ENCODE data around the gene ARHGEF25. TPM values are rescaled to one million over a fixed set of nuclear protein-coding genes. Genes with fewer than 3 reads are reported as not detected.
"Not testable (repeated sequence)": the region's sequence is repeated elsewhere in the genome, so short reads cannot be mapped to it uniquely, and the experiment has no call there.

ARHGEF25 gene
- total RNA-seq, 1 donor = 23.9 TPM

- no peaks in the 10 kb centered on the region for H3K9me3 ChIP-seq (ENCODE audit: low read depth, low read length)
- peaks cover 4% of the 10 kb centered on the region for H3K27me3 ChIP-seq (ENCODE audit: insufficient read depth, low read length)
- H3K4me1 ChIP-seq (ENCODE audit: insufficient read depth, low read length) = no peaks in the 10 kb centered on the region
Measured at GRCh38 chr12:57569858-57570257, 41.4 kb upstream of the ARHGEF25 start.

GRCh38 chr12:57570438-57570837 lies 40.8 kb upstream of the ARHGEF25 start:
- not testable (repeated sequence) for H3K4me3 ChIP-seq (ENCODE audit: insufficient read depth, low read length); H3K9me3 ChIP-seq (ENCODE audit: low read depth, low read length); H4K20me1 ChIP-seq (ENCODE audit: insufficient read depth, low read length); H3K4me1 ChIP-seq (ENCODE audit: insufficient read depth, low read length); H3K27me3 ChIP-seq (ENCODE audit: insufficient read depth, low read length); DNase-seq (ENCODE audit: insufficient read length, low spot score, missing footprints); H2AFZ ChIP-seq (ENCODE audit: low read length); H3K27ac ChIP-seq (ENCODE audit: low read depth, low read length); H3K4me2 ChIP-seq (ENCODE audit: insufficient read depth, low read length); H3K36me3 ChIP-seq (ENCODE audit: insufficient read depth, low read length); H3K79me2 ChIP-seq (ENCODE audit: insufficient read depth, low read length)

More at GRCh38 chr12:57569858-57570257, 41.4 kb upstream of the ARHGEF25 start:
- Histone ChIP-seq H3K36me3 (ENCODE audit: insufficient read depth, low read length) (no peaks in the 10 kb centered on the region), H3K27ac (ENCODE audit: low read depth, low read length) (no peak overlapping the region), H2AFZ (ENCODE audit: low read length) (no peak overlapping the region), H3K4me3 (ENCODE audit: insufficient read depth, low read length) (no peak overlapping the region), H3K4me2 (ENCODE audit: insufficient read depth, low read length) (no peak overlapping the region), H4K20me1 (ENCODE audit: insufficient read depth, low read length) (no peaks in the 10 kb centered on the region), H3K79me2 (ENCODE audit: insufficient read depth, low read length) (no peaks in the 10 kb centered on the region)
- DNase-seq (ENCODE audit: insufficient read length, low spot score, missing footprints) = no peak
- no peak for TF ChIP-seq CTCF (IDR thresholded peaks at IDR 0.05; ENCODE audit: extremely low read depth, low read depth, low read length)

GRCh38 chr12:57571926-57572762 lies 39.1 kb upstream of the ARHGEF25 start:
- no peaks in the 10 kb centered on the region for H3K4me1 ChIP-seq (ENCODE audit: insufficient read depth, low read length)
- no peaks in the 10 kb centered on the region for H4K20me1 ChIP-seq (ENCODE audit: insufficient read depth, low read length)
- no peaks in the 10 kb centered on the region for H3K9me3 ChIP-seq (ENCODE audit: low read depth, low read length)
- H3K27me3 ChIP-seq (ENCODE audit: insufficient read depth, low read length) = peaks cover 4% of the 10 kb centered on the region
- no peak overlapping the region for H2AFZ ChIP-seq (ENCODE audit: low read length)
- no peak overlapping the region for H3K27ac ChIP-seq (ENCODE audit: low read depth, low read length)
- no peak overlapping the region for H3K4me2 ChIP-seq (ENCODE audit: insufficient read depth, low read length)
- no peak for DNase-seq (ENCODE audit: insufficient read length, low spot score, missing footprints)
- no peaks in the 10 kb centered on the region for H3K79me2 ChIP-seq (ENCODE audit: insufficient read depth, low read length)
- H3K4me3 ChIP-seq (ENCODE audit: insufficient read depth, low read length) = no peak overlapping the region
- no peaks in the 10 kb centered on the region for H3K36me3 ChIP-seq (ENCODE audit: insufficient read depth, low read length)
- no peak for TF ChIP-seq CTCF (IDR thresholded peaks at IDR 0.05; ENCODE audit: extremely low read depth, low read depth, low read length)

DNA sequence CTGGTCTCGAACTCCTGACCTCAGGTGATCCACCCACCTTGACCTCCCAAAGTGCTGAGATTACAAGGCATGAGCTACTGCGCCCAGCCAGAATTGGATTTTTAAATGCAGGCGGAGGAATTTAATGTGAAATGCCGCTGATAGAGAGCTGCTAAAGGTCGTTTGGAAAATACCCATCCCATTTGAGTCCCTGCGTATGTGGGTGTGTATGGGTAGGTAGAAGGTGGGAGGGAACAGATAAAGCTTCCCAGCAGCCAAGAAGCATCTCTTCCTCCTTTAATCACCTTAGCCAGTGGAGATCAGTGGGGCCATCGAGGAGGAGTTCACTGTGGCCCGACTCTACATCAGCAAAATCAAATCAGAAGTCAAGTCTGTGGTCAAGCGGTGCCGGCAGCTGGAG lies 36.4 kb upstream of the ARHGEF25 start:
- no peak for TF ChIP-seq CTCF (IDR thresholded peaks at IDR 0.05; ENCODE audit: extremely low read depth, low read depth, low read length)
- Histone ChIP-seq H3K36me3 (ENCODE audit: insufficient read depth, low read length) (no peaks in the 10 kb centered on the region), H3K27me3 (ENCODE audit: insufficient read depth, low read length) (peaks cover 4% of the 10 kb centered on the region), H3K27ac (ENCODE audit: low read depth, low read length) (no peak overlapping the region), H3K79me2 (ENCODE audit: insufficient read depth, low read length) (no peaks in the 10 kb centered on the region), H3K9me3 (ENCODE audit: low read depth, low read length) (no peaks in the 10 kb centered on the region), H4K20me1 (ENCODE audit: insufficient read depth, low read length) (no peaks in the 10 kb centered on the region), H2AFZ (ENCODE audit: low read length) (no peak overlapping the region), H3K4me3 (ENCODE audit: insufficient read depth, low read length) (no peak overlapping the region), H3K4me1 (ENCODE audit: insufficient read depth, low read length) (no peaks in the 10 kb centered on the region), H3K4me2 (ENCODE audit: insufficient read depth, low read length) (no peak overlapping the region)
- DNase-seq (ENCODE audit: insufficient read length, low spot score, missing footprints) = no peak

Data from osteoblast (primary cell).